Mesenchymal stem cell (in vitro differentiated cells and primary cell): Measurements from ENCODE around the gene HYOU1.
A peak's percentile ranks its signal among the peaks of the same experiment; 100 is the strongest.

Experiments
- DNase-seq: peaks from one replicate; pipeline ENCODE4 v3.0.0-alpha.2; 2013
- H2AFZ ChIP-seq: one replicate; pipeline ENCODE4 v1.6.1; 2013; ENCODE audit warnings: low read depth, mild to moderate bottlenecking, control low read depth, inconsistent platforms, low read length, moderate library complexity
- H2AK5ac ChIP-seq: 2 replicates; pipeline ENCODE4 v1.6.1; 2013; ENCODE audit warnings: low read length, moderate library complexity, mild to moderate bottlenecking, inconsistent platforms; ENCODE audit not compliant: severe bottlenecking
- H2BK120ac ChIP-seq: one replicate; pipeline ENCODE4 v1.6.1; 2013; ENCODE audit warnings: low read depth, mild to moderate bottlenecking, inconsistent platforms, low read length, moderate library complexity
- H2BK12ac ChIP-seq, 2 experiments: one replicate each; pipeline ENCODE4 v1.6.1; 2013; ENCODE audit warnings: inconsistent platforms in 2 of 2, low read length in 2 of 2, mild to moderate bottlenecking in 2 of 2, moderate library complexity in 2 of 2, control low read depth in 1 of 2
- H2BK15ac ChIP-seq: one replicate; pipeline ENCODE4 v1.6.1; 2013; ENCODE audit warnings: mild to moderate bottlenecking, low read depth, inconsistent platforms; ENCODE audit not compliant: poor library complexity, severe bottlenecking
- H2BK5ac ChIP-seq: 2 replicates; pipeline ENCODE4 v1.6.1; 2013; ENCODE audit warnings: low read depth, mild to moderate bottlenecking, low read length, control low read depth, inconsistent platforms; ENCODE audit not compliant: poor library complexity, severe bottlenecking
- H3K14ac ChIP-seq, 2 experiments: one replicate each; pipeline ENCODE4 v1.6.1; 2013; ENCODE audit warnings: inconsistent platforms in 2 of 2, low read length in 2 of 2, control low read depth in 1 of 2, mild to moderate bottlenecking in 1 of 2, moderate library complexity in 1 of 2
- H3K18ac ChIP-seq, 2 experiments: one replicate each; pipeline ENCODE4 v1.6.1; 2013; ENCODE audit warnings: inconsistent platforms in 2 of 2, low read length in 2 of 2, control low read depth in 1 of 2, low read depth in 1 of 2, mild to moderate bottlenecking in 1 of 2
- H3K23ac ChIP-seq, 2 experiments: one replicate each; pipeline ENCODE4 v1.6.1; 2013; ENCODE audit warnings: inconsistent platforms in 2 of 2, low read length in 2 of 2, mild to moderate bottlenecking in 2 of 2, moderate library complexity in 2 of 2, control low read depth in 1 of 2
- H3K27ac ChIP-seq: 2 replicates; pipeline ENCODE4 v1.5.1; 2013; ENCODE audit warnings: mild to moderate bottlenecking, moderate library complexity, low read length, control low read depth, inconsistent platforms; ENCODE audit not compliant: poor library complexity, severe bottlenecking
- H3K27me3 ChIP-seq, 2 experiments: 2 replicates each; pipeline versions ENCODE4 v1.6.1 to v1.7.0; 2013; ENCODE audit warnings: low read length in 2 of 2, mild to moderate bottlenecking in 2 of 2, moderate library complexity in 2 of 2, control low read depth in 1 of 2, inconsistent platforms in 1 of 2; ENCODE audit not compliant: control insufficient read depth in 1 of 2, insufficient read depth in 1 of 2
- H3K36me3 ChIP-seq, 2 experiments: 2 replicates each; pipeline versions ENCODE4 v1.6.1 to v1.7.0; 2013; ENCODE audit warnings: low read length in 2 of 2, control low read depth in 1 of 2, inconsistent platforms in 1 of 2, low read depth in 1 of 2, mild to moderate bottlenecking in 1 of 2; ENCODE audit not compliant: insufficient read depth in 2 of 2, control insufficient read depth in 1 of 2
- H3K4ac ChIP-seq, 2 experiments: one replicate each; pipeline ENCODE4 v1.6.1; 2013; ENCODE audit warnings: inconsistent platforms in 2 of 2, low read length in 2 of 2, mild to moderate bottlenecking in 2 of 2, moderate library complexity in 2 of 2, control low read depth in 1 of 2, low read depth in 1 of 2
- H3K4me1 ChIP-seq: 2 replicates; pipeline ENCODE4 v1.6.1; 2013; ENCODE audit warnings: low read depth, low read length, control low read depth; ENCODE audit not compliant: control insufficient read depth, insufficient read depth
- H3K4me2 ChIP-seq: 2 replicates; pipeline ENCODE4 v1.6.1; 2013; ENCODE audit warnings: low read length, mild to moderate bottlenecking, inconsistent platforms; ENCODE audit not compliant: poor library complexity, severe bottlenecking
- H3K4me3 ChIP-seq, 2 experiments: 2 replicates each; pipeline versions ENCODE4 v1.5.1 to v1.7.0; 2013; ENCODE audit warnings: low read length in 2 of 2, mild to moderate bottlenecking in 2 of 2, control low read depth in 1 of 2, low read depth in 1 of 2; ENCODE audit not compliant: insufficient read depth in 1 of 2
- H3K79me1 ChIP-seq: replicated peaks from 2 replicates; pipeline ENCODE4 v1.6.1; 2013; ENCODE audit warnings: mild to moderate bottlenecking, control low read depth, low read length, inconsistent platforms; ENCODE audit not compliant: poor library complexity, severe bottlenecking
- H3K9ac ChIP-seq: 2 replicates; pipeline ENCODE4 v1.7.0; 2013; ENCODE audit warnings: mild to moderate bottlenecking, low read length, moderate library complexity
- H3K9me3 ChIP-seq: 2 replicates; pipeline ENCODE4 v1.7.0; 2013; ENCODE audit warnings: mild to moderate bottlenecking, low read length; ENCODE audit not compliant: control insufficient read depth
- H4K8ac ChIP-seq: one replicate; pipeline ENCODE4 v1.6.1; 2013; ENCODE audit warnings: inconsistent platforms, mild to moderate bottlenecking, low read length, moderate library complexity
- H4K91ac ChIP-seq: one replicate; pipeline ENCODE4 v1.6.1; 2013; ENCODE audit warnings: mild to moderate bottlenecking, low read length, inconsistent platforms
- WGBS: methylation state at CpG from one replicate; pipeline ENCODE4 v1.1.7; 2013; ENCODE audit warnings: mixed read lengths; 5-methylcytosine and 5-hydroxymethylcytosine counted together

Gene HYOU1

DNA sequence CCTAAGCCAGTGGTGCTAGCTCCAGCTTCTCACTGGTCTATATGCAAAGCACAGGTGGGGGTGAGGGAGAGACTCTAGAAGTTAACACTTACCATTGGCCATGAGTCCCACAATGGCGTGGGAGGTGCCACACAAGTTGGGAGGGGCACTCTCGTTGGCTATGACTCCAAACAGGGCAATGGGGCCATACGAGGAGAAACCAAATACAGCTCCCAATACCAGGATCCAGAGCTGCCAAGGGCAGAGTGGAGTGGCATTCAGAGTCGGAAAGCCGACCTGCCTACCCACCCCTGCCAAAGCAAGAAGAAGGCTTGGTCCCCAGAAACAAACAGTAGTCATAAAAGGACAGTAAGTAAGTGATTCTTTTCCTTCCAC, 31.9 kb downstream of the HYOU1 start:
- no peak for DNase-seq
- H3K18ac ChIP-seq: no peak overlapping the region
- H2BK15ac ChIP-seq: no peak overlapping the region
- no peak overlapping the region for H3K27ac ChIP-seq
- no peak overlapping the region for H3K23ac ChIP-seq
- no peak overlapping the region for H3K9ac ChIP-seq
- no peak overlapping the region for H3K14ac ChIP-seq
- peaks cover 30% of the 10 kb centered on the region for H3K79me1 ChIP-seq
- 93% methylated on average over 5 of the region's 5 CpGs for WGBS
- H2BK120ac ChIP-seq: no peak overlapping the region
- no peak overlapping the region for H2AFZ ChIP-seq
- H3K4me2 ChIP-seq: no peak overlapping the region
- H3K4me1 ChIP-seq: peaks cover 44% of the 10 kb centered on the region
- H3K27me3 ChIP-seq: no peaks in the 10 kb centered on the region
- no peak overlapping the region for H4K91ac ChIP-seq
- H2BK5ac ChIP-seq: no peak overlapping the region
- H2AK5ac ChIP-seq: no peak overlapping the region
- no peak overlapping the region for H4K8ac ChIP-seq
- no peak overlapping the region for H3K4ac ChIP-seq
- no peak overlapping the region for H2BK12ac ChIP-seq
- no peak overlapping the region for H3K4me3 ChIP-seq
- no peaks in the 10 kb centered on the region for H3K9me3 ChIP-seq
- H3K36me3 ChIP-seq: peaks cover 59% of the 10 kb centered on the region in 2 experiments

DNA sequence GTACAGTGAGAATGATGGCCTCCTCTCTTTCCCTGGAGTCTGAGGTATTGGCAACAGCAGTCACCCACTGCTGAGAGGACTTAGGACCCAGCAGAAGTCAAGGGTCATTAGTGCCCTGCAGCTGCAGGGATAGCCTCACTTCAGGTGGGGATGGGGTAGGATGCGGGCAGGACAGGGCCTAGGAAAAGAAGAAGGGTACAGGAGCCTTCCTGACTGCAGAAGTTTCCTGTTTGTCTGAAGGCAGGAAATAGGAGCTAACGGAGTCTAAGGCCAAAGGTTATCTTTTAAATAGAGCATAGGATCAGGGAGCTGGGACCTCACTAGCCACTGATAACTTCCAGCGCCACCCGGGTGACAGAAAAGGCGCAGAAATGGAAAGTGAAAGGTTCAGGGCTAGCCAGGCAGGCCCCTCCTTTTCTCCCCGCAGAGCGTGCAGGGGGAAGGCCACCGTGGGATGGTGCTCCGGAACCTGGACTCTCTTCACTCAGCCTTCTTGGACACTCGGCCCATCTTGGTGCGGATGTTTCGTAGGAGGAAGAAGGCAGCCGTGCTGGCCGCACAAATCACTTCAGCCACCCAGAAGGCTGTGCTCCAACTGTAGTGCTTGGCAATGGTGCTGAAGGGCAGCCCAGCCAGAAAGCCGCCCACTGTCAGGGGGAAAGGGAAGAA, 32.4 kb downstream of the HYOU1 start:
- no peak overlapping the region for H3K18ac ChIP-seq
- H3K4me1 ChIP-seq: peaks cover 42% of the 10 kb centered on the region
- no peak overlapping the region for H3K14ac ChIP-seq
- H4K91ac ChIP-seq: no peak overlapping the region
- H2AFZ ChIP-seq: no peak overlapping the region
- H3K9ac ChIP-seq: peak overlapping the region; percentile 2
- H2BK15ac ChIP-seq: no peak overlapping the region
- H2BK5ac ChIP-seq: no peak overlapping the region
- peaks cover 60 to 61% of the 10 kb centered on the region in 2 experiments for H3K36me3 ChIP-seq
- no peak overlapping the region for H3K4me2 ChIP-seq
- 63% methylated on average over 15 of the region's 15 CpGs for WGBS
- H3K27me3 ChIP-seq: no peaks in the 10 kb centered on the region
- no peak overlapping the region for H2BK120ac ChIP-seq
- peak overlapping the region; percentile 27 for H4K8ac ChIP-seq
- H3K23ac ChIP-seq: no peak overlapping the region
- H3K4me3 ChIP-seq: peak overlapping the region in 1 of 2 experiments; percentile 5
- DNase-seq: no peak
- H2AK5ac ChIP-seq: no peak overlapping the region
- no peaks in the 10 kb centered on the region for H3K9me3 ChIP-seq
- H2BK12ac ChIP-seq: no peak overlapping the region
- no peak overlapping the region for H3K27ac ChIP-seq
- H3K79me1 ChIP-seq: peaks cover 30% of the 10 kb centered on the region
- no peak overlapping the region for H3K4ac ChIP-seq

- H3K4ac ChIP-seq: no peak overlapping the region
- H3K18ac ChIP-seq: no peak overlapping the region
- no peak overlapping the region for H2BK120ac ChIP-seq
- H3K9me3 ChIP-seq: no peaks in the 10 kb centered on the region
- H3K27me3 ChIP-seq: no peaks in the 10 kb centered on the region
- no peak overlapping the region for H4K91ac ChIP-seq
- no peak overlapping the region for H2AFZ ChIP-seq
- H3K4me2 ChIP-seq: no peak overlapping the region
- H2BK5ac ChIP-seq: no peak overlapping the region
- no peak overlapping the region for H3K27ac ChIP-seq
- H3K9ac ChIP-seq: peak overlapping the region; percentile 6
- H3K36me3 ChIP-seq: peaks cover 60 to 61% of the 10 kb centered on the region in 2 experiments
- H3K4me1 ChIP-seq: peaks cover 35% of the 10 kb centered on the region
- H3K14ac ChIP-seq: no peak overlapping the region
- no peak overlapping the region for H3K4me3 ChIP-seq
- DNase-seq: peak; percentile 8
- no peak overlapping the region for H2AK5ac ChIP-seq
- no peak overlapping the region for H2BK12ac ChIP-seq
- peaks cover 30% of the 10 kb centered on the region for H3K79me1 ChIP-seq
- no peak overlapping the region for H2BK15ac ChIP-seq
- no peak overlapping the region for H3K23ac ChIP-seq
- no peak overlapping the region for H4K8ac ChIP-seq
Observed at GRCh38 chr11:119023741-119024140, 33.3 kb downstream of the HYOU1 start.

DNA sequence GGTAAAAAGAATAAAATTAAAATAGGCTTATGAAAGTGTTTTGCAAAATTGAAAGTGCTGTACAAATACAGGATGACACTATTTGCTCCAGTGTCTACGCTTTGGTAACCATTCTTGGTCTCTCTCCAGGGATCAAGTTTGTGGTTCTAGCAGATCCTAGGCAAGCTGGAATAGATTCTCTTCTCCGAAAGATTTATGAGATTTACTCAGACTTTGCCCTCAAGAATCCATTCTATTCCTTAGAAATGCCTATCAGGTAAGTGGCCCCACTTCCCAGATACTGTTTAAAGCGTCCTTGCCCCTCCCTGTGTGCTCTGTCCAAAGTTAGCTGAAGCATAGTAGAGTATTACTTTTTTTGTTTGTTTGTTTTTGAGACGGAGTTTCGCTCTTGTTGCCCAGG, 35.4 kb downstream of the HYOU1 start:
- Histone ChIP-seq H3K27me3 (no peaks in the 10 kb centered on the region), H3K9me3 (no peaks in the 10 kb centered on the region), H2BK12ac (no peak overlapping the region), H3K79me1 (peaks cover 18% of the 10 kb centered on the region), H3K4me3 (no peak overlapping the region), H2AK5ac (no peak overlapping the region), H2AFZ (no peak overlapping the region), H3K14ac (no peak overlapping the region), H3K4me2 (no peak overlapping the region), H2BK15ac (no peak overlapping the region), H3K27ac (no peak overlapping the region), H3K18ac (no peak overlapping the region), H2BK5ac (no peak overlapping the region), H3K9ac (no peak overlapping the region), H3K4me1 (peaks cover 14% of the 10 kb centered on the region), H2BK120ac (no peak overlapping the region), H3K23ac (no peak overlapping the region), H4K8ac (no peak overlapping the region), H4K91ac (no peak overlapping the region), H3K36me3 (peaks cover 44 to 56% of the 10 kb centered on the region in 2 experiments), H3K4ac (no peak overlapping the region)
- 94% methylated on average over 5 of the region's 5 CpGs for WGBS
- no peak for DNase-seq
